Stimulated activated CD8-positive, alpha-beta memory T cell treated with anti-CD3 and anti-CD28 coated beads, Interleukin-12 subunit alpha, Interleukin-12 subunit beta, amount 100 ng/mL, for 24 hours (primary cell): ENCODE data around the gene NDUFS2.

Source experiments
- DNase-seq: peaks from one replicate; pipeline ENCODE4 v3.0.0-alpha.2; 2020; ENCODE audit errors: extremely low read depth

The NDUFS2 gene

DNA sequence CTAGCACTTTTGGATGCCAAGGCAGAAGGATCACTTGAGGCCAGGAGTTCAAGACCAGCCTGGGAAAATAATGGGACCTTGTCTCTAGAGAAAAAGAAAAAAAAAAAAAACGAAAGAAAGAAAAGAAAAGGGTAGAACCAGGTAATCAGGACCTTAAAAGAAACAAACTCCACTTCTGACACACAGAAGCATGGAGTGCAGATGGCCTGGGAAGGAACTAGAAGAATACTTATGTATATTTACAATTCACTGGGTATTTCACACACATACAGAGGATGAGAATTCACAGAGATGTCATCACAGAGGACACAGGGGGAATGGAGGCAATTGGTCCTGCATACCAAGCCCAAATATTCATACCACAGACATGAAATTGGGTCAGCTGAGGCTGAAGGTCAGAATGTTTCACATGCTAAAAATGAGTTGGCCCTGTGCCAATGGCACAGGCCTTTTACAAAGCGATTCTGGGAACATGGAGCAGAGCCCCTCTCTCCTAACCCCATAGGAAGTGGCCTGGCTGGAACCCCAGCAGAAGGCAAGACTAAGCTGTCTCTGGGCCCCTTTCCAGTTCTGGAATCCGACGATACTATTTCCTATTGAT, 29.3 kb upstream of the NDUFS2 start:
- no peak for DNase-seq

DNA sequence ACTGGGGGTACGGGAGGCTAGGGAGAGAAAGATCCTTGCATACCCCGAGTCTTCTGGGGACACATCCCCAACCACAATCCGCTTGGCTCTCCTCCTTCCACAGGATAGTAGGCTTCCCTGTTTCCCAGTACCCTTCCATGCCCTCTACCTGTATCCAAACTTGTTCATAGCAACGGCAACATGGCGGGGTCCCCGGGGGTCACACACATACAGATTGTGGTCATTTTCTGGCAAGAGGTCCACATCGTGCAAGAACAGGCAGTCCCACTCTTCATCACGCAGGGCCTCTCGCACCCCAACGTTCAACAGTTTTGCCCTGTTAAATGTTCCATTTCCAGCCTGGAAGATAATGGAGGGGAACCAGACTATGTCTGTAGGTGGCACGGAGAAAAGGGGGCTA, 28.5 kb upstream of the NDUFS2 start:
- DNase-seq: no peak

DNA sequence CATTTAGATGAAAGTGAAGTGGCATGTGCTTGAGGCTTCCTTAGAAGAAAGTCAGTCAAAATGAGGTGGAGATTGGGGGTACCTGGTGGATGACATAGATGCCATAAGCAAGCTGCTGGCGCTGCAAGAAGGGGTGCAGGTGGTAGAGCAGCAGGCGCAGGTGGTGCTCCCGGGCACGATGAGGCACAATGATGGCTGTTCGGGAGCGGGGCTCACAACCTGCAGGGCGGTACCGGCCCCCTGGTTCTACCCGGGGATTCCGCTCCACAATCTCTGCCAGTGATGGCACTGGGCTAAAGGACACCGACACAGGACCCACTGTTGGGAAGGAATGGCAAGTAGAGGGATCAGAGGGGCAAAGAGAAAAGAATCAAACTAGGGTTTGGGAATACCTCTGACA, 27.3 kb upstream of the NDUFS2 start:
- no peak for DNase-seq

DNA sequence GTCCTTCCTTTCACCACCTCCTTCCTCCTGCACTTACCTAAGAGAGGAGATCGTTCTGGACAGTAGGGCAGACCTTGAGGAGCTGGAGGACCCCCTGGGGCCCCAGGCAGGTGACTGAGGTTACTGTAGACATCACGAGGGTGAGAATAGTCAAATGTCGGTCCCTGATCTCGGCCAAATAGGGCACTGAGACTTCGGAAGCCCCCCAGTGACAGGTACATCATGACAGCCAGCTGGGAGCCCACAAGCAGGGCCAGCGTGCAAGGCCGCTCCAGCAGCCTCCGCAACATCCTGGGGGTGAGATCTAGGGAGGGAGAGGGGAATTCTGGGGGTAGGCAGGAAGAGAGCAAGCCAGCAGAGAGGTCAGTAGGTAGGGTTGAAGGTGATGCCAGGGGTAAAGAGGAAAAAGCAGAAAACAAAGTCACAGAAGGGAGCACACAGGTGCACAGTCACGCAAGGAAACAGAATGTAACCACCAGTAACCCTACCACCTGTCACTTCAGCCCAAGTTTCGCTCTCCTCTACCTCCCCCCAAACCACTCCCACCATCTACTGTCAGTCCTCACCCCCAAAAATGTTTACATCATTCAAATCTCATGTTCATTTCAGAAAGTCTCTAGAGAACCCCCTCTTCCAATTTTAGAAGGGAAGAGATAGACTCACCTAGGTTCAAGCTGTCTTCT, 26.3 kb upstream of the NDUFS2 start:
- no peak for DNase-seq

DNA sequence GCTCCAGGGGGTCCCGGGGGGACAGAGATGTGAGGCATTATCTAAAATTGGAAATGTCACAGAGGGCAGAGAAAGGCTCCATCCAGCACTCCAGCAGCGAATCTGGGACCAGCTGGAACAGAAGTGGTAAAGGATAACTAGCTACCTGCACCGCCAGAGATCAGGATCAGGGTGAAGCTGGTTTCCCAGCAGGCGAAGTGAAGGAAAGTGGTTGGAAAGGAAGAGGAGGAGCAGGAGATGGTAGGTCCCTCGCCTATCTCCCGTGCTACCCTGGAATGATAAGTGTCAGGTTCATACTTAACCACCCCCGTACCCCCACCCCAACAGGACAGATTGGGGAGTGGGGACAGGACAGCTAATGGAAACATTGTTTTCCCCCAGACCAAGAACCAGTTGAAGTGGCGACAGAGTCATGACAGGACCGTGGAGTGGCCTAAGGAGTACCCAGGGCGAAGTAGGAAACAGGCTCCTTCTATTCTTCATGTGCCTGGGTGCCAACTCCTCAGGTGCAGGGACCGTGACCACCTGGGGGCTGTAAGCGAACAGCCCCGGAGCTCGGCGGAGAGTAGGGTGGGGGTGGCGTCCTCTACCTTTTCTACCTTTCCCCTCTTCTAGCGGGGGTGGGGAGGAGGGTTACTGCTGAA, 25.6 kb upstream of the NDUFS2 start:
- DNase-seq: no peak

DNA sequence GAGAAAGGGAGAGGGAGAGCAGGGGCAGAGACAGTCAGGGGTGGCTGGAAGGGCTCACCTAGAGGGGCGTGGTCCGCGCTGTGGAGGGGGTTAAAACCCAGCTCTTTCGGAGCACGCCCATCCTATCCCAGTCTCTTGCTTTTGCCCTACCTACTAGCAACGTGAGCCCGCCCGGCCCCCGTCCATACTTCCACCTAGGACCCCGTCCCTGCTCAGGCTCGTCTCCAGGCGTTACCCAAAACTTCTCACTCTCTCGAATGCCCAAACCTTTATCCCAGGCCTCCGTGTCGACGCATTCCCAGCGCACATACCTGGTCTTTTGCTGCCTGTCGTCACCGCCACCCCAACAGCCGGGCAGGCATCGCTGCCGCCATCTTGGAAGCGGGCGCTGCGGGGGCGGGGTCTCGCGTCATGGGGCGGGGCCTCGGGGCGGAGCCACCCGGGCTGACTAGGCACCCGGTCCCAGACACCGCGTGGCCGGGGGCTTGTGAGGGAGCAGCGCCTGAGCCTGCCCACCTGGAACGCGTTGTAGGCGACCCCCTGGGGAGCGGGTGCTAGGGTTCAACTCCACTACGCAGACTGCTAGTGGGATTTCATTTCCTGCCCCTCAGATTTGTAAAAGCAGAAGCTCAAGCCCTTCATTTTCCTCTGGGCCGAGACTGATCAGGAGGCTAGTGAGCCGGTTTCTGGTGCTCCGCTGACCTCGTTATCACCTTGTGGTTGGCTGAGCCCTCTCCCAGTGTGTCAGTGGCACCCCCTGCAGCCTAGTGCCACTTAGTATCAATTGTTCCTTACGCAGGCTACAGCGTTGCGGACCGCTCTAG, 24.8 kb upstream of the NDUFS2 start, which contains the start of gene B4GALT3:
Gene B4GALT3 (minus strand): TSS at position 396 of the 824 bp plus-strand sequence. CDS start 1,447 bp downstream, outside the sequence.
- DNase-seq: peak; percentile 90

DNA sequence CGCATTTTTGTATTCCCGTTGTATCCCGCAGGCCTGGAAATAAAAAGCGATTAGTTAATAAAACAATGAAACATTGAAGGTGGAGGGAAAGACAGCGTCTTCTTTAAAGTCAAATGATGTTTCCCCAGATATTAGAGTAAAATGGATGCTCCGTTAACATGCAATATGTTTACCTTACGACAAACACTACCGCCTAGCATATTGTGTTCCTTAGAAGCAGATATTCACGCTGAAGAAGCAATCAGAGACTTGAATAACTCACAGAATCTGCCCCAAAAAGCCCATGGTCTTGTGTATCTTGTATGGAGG, 24.3 kb upstream of the NDUFS2 start:
- no peak for DNase-seq

DNA sequence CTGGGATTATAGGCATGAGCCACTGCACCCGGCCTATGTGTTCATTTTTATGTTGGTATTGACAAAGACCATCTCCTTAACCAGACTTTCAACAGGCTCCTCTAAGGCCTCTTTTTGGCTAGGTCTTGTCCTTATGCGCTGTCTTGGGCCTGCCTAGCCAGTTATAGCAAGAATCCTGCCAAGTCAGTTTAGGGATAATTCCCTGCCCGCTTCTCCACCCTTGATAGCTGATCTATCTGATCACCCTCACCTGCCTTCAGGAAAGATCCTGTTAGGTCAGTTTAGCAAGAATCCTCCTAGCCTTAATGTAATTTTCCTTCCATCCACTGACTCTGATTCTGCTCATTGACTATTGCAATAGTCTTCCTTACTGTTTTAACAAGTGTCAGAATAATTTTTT, 22.5 kb upstream of the NDUFS2 start:
- DNase-seq: no peak

DNA sequence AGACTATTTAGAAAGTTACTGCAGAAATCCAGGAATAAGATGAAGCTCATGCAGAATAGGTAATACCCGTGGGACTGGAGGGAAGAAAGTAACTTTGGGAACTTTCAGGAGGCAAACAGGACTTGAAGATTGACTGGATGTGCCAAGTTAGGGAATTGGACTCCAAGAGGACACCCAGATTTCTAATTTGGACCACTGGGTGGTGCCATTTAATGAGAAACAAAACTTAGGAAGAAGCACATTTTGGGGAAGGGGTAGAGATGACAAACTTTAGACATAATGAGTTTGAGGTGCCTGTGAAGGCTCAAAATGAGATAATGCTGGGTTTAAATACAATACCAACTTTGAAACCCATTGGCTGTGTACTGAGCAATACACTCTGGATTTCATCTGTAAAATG, 21.5 kb upstream of the NDUFS2 start:
- DNase-seq: no peak

DNA sequence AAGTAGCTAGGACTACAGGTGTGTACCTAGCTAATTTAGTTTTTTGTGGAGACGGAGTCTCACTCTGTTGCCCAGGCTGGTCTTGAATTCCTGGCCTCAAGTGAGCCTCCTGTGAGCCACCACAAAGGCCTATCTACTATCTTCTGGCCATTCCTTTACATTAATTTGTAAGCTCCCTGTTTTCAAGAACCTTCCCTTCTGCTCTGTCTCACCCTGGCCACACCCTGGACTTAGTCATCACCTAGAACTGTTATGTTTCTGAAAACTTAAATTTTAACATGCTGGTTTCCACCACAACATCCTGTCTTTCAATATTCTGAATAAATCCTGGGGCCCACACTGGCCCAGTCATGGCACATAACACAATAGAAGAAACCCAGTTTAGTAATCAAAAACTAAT, 20.0 kb upstream of the NDUFS2 start:
- DNase-seq: peak; percentile 34

DNA sequence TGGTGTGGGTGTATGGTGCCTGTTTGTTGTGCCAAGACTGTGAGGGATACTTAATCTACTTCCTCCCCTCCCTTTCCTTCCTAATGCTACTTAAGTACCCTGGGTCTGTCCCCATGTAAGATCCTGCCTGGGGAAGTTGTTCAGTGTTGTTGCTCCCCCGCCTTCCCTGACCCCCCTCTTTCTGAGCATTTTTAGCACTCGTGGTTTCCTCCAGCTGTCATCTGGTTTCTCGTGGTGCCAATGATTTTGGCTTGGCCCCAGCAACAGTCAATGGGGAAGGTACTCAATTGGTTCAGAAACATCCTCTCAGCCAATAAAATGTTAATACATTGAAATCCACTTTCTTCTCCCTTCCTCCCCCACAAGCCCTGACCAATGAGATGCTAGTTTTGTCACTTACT, 16.9 kb upstream of the NDUFS2 start:
- peak; percentile 38 for DNase-seq

DNA sequence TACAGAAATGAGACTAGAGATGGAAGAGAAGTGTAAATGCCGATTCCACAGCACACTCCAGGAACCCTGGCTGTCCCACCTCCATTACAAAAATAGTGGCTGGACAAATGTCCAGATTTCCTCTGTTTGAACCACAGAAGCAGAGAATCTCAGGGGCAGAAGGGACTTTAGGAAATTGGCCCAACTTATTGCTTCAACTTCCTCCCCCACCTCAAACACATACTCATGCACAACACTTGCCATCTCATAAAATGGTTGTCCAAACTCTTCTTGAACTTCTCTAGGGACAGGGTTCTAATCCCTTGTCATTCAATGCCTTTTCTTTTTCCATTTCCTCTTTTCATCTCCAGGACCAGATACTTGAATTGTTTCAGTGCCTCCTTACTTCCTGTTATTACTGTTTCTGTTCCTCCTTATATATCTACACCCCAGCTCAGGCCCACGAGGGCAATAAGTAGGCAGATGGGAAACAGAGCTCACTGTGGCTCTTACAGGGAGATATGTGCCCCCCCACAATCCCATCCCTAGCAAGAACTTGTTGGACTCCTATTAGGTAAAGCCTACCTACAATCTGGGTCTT, 16.3 kb upstream of the NDUFS2 start:
- no peak for DNase-seq

DNA sequence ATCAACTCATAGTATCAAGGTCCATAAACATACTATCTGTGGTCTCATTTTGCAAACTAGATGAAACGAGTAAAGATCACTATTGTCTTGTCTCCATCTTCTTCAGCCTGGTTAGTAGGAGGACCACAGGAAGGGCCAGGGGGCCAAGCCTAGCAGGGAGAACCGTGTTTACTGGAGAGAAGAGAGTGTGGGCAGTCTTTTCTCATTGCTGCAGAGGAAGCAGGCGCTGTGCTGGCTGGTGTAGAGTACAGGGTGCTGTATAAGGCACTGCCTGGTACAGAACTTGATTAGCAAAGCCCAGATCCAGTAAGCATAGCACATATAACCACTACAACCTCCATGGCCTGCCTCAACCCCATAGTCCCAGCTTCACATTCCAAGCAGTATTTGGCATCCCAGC, 14.9 kb upstream of the NDUFS2 start:
- no peak for DNase-seq

DNA sequence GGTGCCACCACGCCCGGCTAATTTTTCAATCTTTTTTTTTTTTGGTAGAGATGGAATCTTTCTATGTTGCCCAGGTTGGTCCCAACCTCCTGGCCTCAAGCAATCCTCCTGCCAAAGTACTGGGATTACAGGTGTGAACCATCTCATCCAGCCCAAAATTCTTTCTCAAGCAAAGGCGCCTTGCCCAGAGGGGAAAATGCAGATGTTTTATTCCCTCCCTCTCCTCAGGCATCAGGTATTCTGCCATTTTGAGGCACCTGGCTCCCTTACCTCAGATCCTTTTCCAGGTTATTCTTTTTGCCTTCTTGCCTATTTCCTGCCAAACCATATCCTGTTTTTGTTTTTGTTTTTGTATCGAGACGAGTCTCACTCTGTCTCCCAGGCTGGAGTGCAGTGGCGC, 13.8 kb upstream of the NDUFS2 start:
- no peak for DNase-seq

DNA sequence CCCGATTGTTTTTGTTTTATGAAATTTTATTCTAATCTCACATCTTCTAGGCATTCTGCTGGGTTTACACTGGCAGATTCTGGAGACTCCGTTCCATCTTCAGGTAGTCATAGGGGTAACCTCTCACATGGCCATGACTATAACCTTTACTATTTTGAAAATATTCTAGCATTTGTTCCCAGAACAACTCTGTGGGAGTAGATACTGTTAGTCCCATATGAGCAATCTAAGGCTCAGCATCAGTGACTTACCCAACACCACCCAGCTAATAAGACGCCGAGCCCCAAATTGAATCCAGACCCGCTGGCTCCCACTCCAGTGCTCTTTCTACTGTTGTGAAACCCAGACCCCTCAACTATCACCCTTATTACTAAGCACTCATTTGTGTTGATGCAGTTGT, 13.1 kb upstream of the NDUFS2 start:
- no peak for DNase-seq

DNA sequence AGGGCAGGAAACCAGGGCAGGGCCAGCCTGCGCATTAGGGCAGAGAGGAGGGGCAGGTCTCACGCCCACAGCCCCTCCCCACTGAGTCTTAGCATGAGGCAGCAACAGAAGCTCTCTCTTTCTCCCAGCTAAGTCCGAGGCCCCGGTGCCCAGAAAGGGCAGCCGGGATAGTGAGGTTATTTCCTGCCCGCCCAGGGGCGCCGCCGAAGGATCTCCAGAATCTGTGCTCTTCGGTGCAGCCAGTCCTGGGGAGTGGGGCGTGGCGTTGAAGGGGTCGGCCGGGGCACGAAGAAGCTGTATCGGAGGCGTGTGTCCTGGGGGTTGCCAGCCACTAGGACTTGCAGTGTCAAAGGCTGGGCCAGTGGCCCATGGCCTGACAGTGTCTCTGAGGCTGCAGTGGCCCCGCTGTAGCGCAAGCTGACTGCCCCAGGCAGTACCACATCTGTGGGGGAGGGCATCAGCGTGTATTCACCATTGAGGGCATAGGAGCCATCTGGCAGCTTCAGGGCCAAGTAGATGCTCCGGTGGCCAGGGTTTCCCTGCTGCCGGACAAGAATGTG, 11.1 kb upstream of the NDUFS2 start:
- DNase-seq: no peak

DNA sequence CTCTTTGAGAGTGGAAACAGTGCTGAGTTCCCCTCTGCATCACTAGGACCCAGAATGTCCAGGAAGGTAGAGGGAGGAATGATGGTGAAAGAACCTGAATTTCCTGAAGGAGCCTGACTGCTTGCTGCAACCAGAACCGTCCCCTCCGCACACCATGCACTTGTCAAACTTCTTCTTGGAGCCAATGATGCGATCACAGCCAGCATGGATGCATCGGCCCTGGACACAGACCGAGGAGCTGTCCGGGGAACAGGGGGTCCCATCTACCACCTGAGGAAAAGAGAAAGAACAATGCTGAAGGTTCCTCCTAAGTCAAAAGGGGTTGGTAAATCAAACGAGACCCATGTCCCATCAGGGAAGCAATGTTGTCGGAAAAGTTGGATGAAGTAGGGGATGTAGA, 10.2 kb upstream of the NDUFS2 start:
- no peak for DNase-seq

DNA sequence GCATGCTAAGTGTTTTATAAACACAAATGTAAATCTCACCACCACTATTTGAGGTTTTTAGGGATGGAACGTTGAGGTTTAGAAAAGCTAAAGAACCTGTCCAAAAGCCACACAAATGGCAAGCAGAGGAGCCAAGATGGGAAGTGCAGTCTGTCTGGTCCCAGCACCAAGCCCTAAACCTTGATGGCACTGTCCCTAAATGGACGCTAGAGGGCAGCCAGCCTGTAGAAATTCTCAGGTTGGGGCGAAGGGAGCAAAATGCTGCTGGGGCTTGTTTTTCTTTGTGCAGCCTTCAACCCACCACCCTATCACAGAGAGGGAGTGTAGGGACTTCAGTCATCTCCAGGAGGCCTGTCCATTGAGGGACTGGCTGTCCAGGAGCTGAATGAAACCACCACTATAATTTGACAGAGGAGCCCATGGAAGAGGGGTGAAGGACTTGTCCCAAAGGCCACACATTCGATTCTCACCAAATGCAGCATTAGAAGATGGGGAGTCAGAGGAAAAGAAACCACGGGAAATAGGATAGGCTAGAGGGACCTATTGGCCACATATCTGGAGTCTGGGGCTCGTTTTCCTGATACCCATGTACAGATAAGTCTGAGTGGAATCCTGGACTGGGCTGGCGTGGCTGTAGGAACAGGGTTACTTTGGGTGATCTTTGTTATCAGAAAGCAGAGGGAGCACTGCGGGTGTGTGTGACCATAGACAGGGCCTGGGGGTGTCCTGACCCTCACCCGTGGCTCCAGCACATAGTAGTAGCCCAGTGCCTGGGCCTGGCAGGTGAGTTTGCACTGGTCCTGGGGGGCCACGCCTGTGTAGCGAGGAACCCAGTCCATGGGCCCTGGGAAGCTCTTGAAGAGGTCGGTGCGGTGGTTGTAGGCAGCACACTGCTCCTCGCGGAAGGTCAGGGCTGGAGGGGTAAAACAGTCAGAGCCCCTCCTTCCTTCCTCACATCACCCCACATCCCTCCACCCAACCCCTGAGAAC, 9.4 kb upstream of the NDUFS2 start:
- DNase-seq: peak; percentile 23

DNA sequence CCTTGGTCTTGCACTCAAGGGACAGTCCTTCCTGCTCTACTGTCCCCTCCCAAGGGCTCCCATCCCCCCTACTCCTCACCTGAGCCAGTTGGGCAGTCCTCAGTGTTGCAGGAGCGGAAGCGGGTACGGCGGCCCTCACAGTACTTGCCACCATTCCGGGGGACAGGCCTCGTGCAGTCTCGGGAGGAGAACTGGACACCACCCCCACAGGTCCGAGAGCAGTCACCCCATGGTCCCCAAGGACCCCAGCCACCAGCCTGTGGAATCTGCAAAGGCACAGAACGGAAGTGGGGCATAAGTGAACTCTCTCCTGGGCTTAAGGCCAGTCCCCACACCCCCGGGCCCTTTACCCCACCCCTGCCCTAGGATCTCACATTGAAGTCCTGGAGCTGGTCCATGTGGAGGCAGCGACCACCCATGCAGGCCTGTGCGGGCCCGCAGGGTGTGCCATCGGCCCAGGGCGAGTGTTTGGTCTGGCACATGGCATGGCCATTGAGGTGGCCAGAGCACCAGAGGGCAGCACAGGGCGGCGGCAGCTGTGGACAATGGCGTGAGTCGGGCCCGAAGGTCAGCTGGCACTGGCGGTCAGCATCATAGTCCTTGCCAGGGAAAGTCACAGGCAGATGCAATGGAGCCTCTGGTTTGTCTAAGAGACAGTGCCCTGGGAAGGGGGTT, 8.5 kb upstream of the NDUFS2 start:
- no peak for DNase-seq

DNA sequence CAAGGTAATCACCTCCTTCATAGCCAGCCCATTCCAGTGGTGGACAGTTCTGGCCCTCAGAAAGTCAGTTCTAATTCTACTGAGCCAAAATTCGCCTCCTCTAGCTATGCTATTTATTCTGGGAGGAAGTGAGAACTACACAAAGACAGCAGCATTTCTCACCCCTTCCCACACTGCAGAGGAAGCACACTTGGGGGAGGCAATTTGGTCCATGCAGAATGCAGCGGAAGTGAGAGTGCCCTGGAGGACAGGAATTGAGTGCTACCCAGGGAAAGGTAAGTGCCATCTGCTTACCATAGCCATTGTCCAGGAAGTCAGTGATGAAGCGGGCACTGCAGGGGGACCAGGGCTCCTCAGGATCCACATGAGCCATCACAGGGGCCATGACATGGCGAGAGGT, 7.0 kb upstream of the NDUFS2 start:
- DNase-seq: no peak
